Liver (tissue), 9 donors: ENCODE results near the gene BNIPL. TPM values are rescaled to one million over a fixed set of nuclear protein-coding genes. Genes with fewer than 3 reads are reported as not detected.
A peak's percentile ranks its signal among the peaks of the same experiment; 100 is the strongest.

Source experiments
- DNase-seq: peaks from one replicate; pipeline ENCODE4 v3.0.0-alpha.2; 2017; ENCODE audit warnings: low spot score
- H3K27ac ChIP-seq, 2 donors: one replicate each; pipeline ENCODE4 v1.7.0; 2013; ENCODE audit warnings: inconsistent platforms in 2 of 2, low read length in 2 of 2, control low read depth in 1 of 2, low read depth in 1 of 2, mild to moderate bottlenecking in 1 of 2
- H3K27me3 ChIP-seq, 4 donors: one replicate each; pipeline versions ENCODE4 v1.6.1 to v1.7.0; 2013; ENCODE audit warnings: low read length in 3 of 4, inconsistent platforms in 1 of 4, mild to moderate bottlenecking in 1 of 4, moderate library complexity in 1 of 4; ENCODE audit not compliant: control insufficient read depth in 4 of 4, insufficient read depth in 4 of 4
- H3K36me3 ChIP-seq, 4 donors: one replicate each; pipeline versions ENCODE4 v1.6.1 to v1.7.0; 2013; ENCODE audit warnings: low read length in 3 of 4, mild to moderate bottlenecking in 3 of 4, low read depth in 1 of 4, moderate library complexity in 1 of 4; ENCODE audit not compliant: control insufficient read depth in 4 of 4, insufficient read depth in 3 of 4
- H3K4me1 ChIP-seq, 4 donors: one replicate each; pipeline versions ENCODE4 v1.6.1 to v1.7.0; 2013; ENCODE audit warnings: low read length in 3 of 4, mild to moderate bottlenecking in 3 of 4, moderate library complexity in 1 of 4; ENCODE audit not compliant: control insufficient read depth in 4 of 4, insufficient read depth in 4 of 4
- H3K4me3 ChIP-seq, 3 donors: one replicate each; pipeline versions ENCODE4 v1.6.1 to v1.7.0; 2013; ENCODE audit warnings: low read length in 3 of 3, control low read depth in 1 of 3, low read depth in 1 of 3, mild to moderate bottlenecking in 1 of 3
- H3K9ac ChIP-seq, 2 donors: one replicate each; pipeline ENCODE4 v1.7.0; 2013; ENCODE audit warnings: low read length in 2 of 2, mild to moderate bottlenecking in 2 of 2, moderate library complexity in 2 of 2, control low read depth in 1 of 2, low read depth in 1 of 2
- H3K9me3 ChIP-seq, 4 donors: one replicate each; pipeline versions ENCODE4 v1.6.1 to v1.7.0; 2013; ENCODE audit warnings: low read length in 3 of 4; ENCODE audit not compliant: control insufficient read depth in 4 of 4
- FOXA1 ChIP-seq: IDR thresholded peaks from 2 replicates; pipeline ENCODE4 v1.6.1; 2016; ENCODE audit warnings: antibody characterized with exemption
- GABPA ChIP-seq, 2 donors: IDR thresholded peaks in 1 of 2; conservative IDR thresholded peaks in 1 of 2; 2 replicates each; pipeline ENCODE4 v1.6.1; 2016; ENCODE audit warnings: antibody characterized with exemption in 2 of 2, mild to moderate bottlenecking in 1 of 2, moderate library complexity in 1 of 2
- HNF4A ChIP-seq, 2 donors: conservative IDR thresholded peaks; 2 replicates each; pipeline ENCODE4 v1.6.1; 2016; ENCODE audit warnings: antibody characterized with exemption in 2 of 2, mild to moderate bottlenecking in 2 of 2
- HNF4G ChIP-seq: IDR thresholded peaks from 2 replicates; pipeline ENCODE4 v1.6.1; 2016; ENCODE audit warnings: antibody characterized with exemption
- JUND ChIP-seq, 2 donors: IDR thresholded peaks; 2 replicates each; pipeline ENCODE4 v1.6.1; 2016; ENCODE audit warnings: antibody characterized with exemption in 2 of 2
- NR2F2 ChIP-seq: IDR thresholded peaks from 2 replicates; pipeline ENCODE4 v1.6.1; 2016; ENCODE audit warnings: antibody characterized with exemption
- RAD21 ChIP-seq, 2 donors: IDR thresholded peaks; 2 replicates each; pipeline ENCODE4 v1.6.1; 2016; ENCODE audit warnings: antibody characterized with exemption in 2 of 2, mild to moderate bottlenecking in 2 of 2
- RXRA ChIP-seq, 2 donors: IDR thresholded peaks; 2 replicates each; pipeline ENCODE4 v1.6.1; 2017 to 2018; ENCODE audit warnings: antibody characterized with exemption in 2 of 2, mild to moderate bottlenecking in 1 of 2
- TAF1 ChIP-seq: conservative IDR thresholded peaks from 2 replicates; pipeline ENCODE4 v1.6.1; 2016; ENCODE audit warnings: antibody characterized with exemption, mild to moderate bottlenecking
- YY1 ChIP-seq: IDR thresholded peaks from 2 replicates; pipeline ENCODE4 v1.6.1; 2016; ENCODE audit warnings: antibody characterized with exemption, mild to moderate bottlenecking
- WGBS: extraction: QIAGEN DNeasy Blood & Tissue Kit; methylation state at CpG from one replicate; pipeline ENCODE4 v1.1.7; 2013; 5-methylcytosine and 5-hydroxymethylcytosine counted together
- polyA plus RNA-seq, 2 donors: library from polyadenylated mRNA; stranded (reverse) in 1 of 2; unstranded in 1 of 2; fragments of 200-250 nt in 1 of 2; fragments of >200 nt in 1 of 2; fragmentation: Nextera tagmentation in 1 of 2; extraction: Ambion mirVana in 1 of 2; gene quantifications; one replicate each; pipeline versions ENCODE4 v1.2.1 to v1.2.3, GENCODE V29; 2013 to 2015
- total RNA-seq, 2 donors: library from RNA; depleted of rRNA; stranded (reverse); fragments of >200 nt; gene quantifications; one replicate each; pipeline ENCODE4 v1.2.3, GENCODE V29; 2014
- TF ChIP-seq, protein P1 (sequence below): IDR thresholded peaks from 2 replicates; pipeline ENCODE4 v1.6.1; 2016; ENCODE audit warnings: antibody characterized with exemption
- TF ChIP-seq, protein P2 (sequence below): IDR thresholded peaks from 2 replicates; pipeline ENCODE4 v1.6.1; 2016; ENCODE audit warnings: antibody characterized with exemption
- TF ChIP-seq, protein P3 (sequence below): fragments of 150-350 bp; IDR thresholded peaks from 2 replicates; pipeline ENCODE4 v1.5.1; 2017; ENCODE audit warnings: improper control_type of control experiment, low read depth, low read length; ENCODE audit not compliant: missing input control
- TF ChIP-seq, protein P4 (sequence below): IDR thresholded peaks from 2 replicates; pipeline ENCODE4 v1.6.1; 2016; ENCODE audit warnings: antibody characterized with exemption
- TF ChIP-seq, protein P5 (sequence below): IDR thresholded peaks from 2 replicates; pipeline ENCODE4 v1.6.1; 2016; ENCODE audit warnings: antibody characterized with exemption, mild to moderate bottlenecking
- donor health status: healthy.
- donor health status: healthy.
- donor health status: healthy.
- donor health status: healthy.
- donor health status: healthy.

Gene BNIPL
- total and polyA plus RNA-seq, 4 donors, result 0.09 to 0.84 (median 0.14) TPM

DNA sequence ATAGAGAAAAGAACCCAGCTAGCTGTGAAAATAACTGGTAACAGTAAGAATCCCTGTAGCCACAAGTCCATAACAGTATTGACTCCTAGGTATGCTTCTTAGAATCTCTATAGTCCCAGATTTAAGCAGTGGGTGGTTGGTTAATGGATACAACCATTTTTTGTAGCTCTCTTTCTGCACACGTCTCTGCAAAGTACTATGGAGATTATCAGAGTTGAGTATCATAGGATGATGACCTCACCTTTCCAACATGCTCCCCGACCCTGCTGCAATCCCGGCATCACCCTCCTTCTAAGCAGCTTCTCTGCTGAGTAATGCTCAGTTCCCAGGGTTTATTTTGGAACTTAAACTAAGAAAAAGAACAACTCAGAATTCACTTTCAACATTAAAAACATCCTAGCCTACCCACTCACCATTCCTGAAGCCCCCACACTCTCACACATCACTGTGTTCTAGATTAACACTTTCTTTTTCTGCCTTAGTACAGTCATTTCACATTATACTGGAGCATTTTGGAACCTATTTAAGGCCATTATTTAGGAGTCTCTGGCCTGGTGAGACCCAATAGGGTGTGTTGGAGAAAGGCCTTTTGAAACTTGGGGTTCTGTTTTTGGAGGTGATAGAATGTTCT lies 26.5 kb downstream of the BNIPL start:
- H3K4me3 ChIP-seq, result no peak overlapping the region

DNA sequence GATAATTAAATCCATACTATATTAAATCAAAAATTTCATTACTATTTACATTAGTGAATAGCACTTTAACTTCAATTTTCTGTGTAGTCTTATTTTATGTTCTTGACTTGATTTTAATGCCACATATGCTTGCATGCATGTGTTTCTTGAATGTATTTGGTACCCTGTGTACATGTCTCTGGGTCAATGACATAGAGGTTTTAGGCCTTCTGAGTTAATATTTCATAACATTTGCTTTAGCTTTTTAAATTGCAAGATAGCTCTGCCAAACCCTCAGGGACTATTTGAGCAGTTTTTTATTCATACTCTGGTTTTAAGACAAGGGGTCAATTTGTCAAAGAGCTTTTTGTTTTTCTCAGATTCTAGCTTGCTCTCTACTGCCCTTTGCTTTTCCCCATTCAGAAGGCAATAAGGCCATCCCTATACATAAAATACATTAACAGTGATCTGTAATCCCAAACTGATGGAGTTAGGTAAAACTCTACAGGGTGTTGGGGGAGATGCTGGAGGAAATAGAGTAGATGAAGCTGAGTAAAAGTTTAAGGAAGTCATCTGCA lies 28.8 kb downstream of the BNIPL start:
- Histone ChIP-seq H3K27ac (no peak overlapping the region), H3K4me3 (no peak overlapping the region), H3K36me3 (no peaks in the 10 kb centered on the region), H3K27me3 (no peaks in the 10 kb centered on the region), H3K9ac (no peak overlapping the region), H3K9me3 (no peaks in the 10 kb centered on the region), H3K4me1 (peaks cover 6 to 34% (median 28%) of the 10 kb centered on the region in 4 donors)
- no peak for DNase-seq
- TF ChIP-seq HNF4G (no peak), YY1 (peak; percentile 28), TAF1 (no peak), RXRA (IDR thresholded peaks at IDR 0.05) (peak; percentile 97 to 98), HNF4A (conservative IDR thresholded peaks at IDR 0.05) (peak; percentile 14 to 51), GABPA (IDR thresholded peaks at IDR 0.05 in 1 of 2, conservative IDR thresholded peaks at IDR 0.05 in 1 of 2) (no peak)
- TF ChIP-seq, protein P1, sequence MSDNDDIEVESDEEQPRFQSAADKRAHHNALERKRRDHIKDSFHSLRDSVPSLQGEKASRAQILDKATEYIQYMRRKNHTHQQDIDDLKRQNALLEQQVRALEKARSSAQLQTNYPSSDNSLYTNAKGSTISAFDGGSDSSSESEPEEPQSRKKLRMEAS, result peak; percentile 46
- TF ChIP-seq, protein P2, sequence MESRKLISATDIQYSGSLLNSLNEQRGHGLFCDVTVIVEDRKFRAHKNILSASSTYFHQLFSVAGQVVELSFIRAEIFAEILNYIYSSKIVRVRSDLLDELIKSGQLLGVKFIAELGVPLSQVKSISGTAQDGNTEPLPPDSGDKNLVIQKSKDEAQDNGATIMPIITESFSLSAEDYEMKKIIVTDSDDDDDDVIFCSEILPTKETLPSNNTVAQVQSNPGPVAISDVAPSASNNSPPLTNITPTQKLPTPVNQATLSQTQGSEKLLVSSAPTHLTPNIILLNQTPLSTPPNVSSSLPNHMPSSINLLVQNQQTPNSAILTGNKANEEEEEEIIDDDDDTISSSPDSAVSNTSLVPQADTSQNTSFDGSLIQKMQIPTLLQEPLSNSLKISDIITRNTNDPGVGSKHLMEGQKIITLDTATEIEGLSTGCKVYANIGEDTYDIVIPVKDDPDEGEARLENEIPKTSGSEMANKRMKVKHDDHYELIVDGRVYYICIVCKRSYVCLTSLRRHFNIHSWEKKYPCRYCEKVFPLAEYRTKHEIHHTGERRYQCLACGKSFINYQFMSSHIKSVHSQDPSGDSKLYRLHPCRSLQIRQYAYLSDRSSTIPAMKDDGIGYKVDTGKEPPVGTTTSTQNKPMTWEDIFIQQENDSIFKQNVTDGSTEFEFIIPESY, result peak; percentile 28

More for the DNA sequence above, 26.5 kb downstream of the BNIPL start:
- Histone ChIP-seq H3K9me3 (no peaks in the 10 kb centered on the region), H3K27ac (no peak overlapping the region), H3K36me3 (no peaks in the 10 kb centered on the region), H3K4me1 (peaks cover 6 to 45% (median 38%) of the 10 kb centered on the region in 4 donors), H3K9ac (no peak overlapping the region), H3K27me3 (no peaks in the 10 kb centered on the region)
- DNase-seq, result no peak
- no peak for TF ChIP-seq HNF4G
- TF ChIP-seq, protein P1, result no peak
- TF ChIP-seq, protein P3, sequence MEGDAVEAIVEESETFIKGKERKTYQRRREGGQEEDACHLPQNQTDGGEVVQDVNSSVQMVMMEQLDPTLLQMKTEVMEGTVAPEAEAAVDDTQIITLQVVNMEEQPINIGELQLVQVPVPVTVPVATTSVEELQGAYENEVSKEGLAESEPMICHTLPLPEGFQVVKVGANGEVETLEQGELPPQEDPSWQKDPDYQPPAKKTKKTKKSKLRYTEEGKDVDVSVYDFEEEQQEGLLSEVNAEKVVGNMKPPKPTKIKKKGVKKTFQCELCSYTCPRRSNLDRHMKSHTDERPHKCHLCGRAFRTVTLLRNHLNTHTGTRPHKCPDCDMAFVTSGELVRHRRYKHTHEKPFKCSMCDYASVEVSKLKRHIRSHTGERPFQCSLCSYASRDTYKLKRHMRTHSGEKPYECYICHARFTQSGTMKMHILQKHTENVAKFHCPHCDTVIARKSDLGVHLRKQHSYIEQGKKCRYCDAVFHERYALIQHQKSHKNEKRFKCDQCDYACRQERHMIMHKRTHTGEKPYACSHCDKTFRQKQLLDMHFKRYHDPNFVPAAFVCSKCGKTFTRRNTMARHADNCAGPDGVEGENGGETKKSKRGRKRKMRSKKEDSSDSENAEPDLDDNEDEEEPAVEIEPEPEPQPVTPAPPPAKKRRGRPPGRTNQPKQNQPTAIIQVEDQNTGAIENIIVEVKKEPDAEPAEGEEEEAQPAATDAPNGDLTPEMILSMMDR, result no peak
- no peak for TF ChIP-seq JUND (IDR thresholded peaks at IDR 0.05)
- no peak for TF ChIP-seq NR2F2
- WGBS, result 80% methylated on average over 3 of the region's 3 CpGs

DNA sequence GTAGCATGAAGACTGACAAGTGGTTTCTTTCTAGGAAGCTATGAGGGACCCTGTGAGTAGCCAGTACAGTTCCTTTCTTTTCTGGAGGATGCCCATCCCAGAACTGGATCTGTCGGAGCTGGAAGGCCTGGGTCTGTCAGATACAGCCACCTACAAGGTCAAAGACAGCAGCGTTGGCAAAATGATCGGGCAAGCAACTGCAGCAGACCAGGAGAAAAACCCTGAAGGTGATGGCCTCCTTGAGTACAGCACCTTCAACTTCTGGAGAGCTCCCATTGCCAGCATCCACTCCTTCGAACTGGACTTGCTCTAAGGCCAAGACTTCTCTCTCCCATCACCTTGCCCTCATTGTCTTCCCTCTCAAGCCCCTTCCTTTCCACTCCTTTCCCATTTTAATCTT lies 30.8 kb downstream of the BNIPL start:
- H3K9me3 ChIP-seq, result no peaks in the 10 kb centered on the region
- H3K27me3 ChIP-seq, result no peaks in the 10 kb centered on the region
- no peaks in the 10 kb centered on the region for H3K36me3 ChIP-seq
- WGBS, result 95% methylated on average over 4 of the region's 4 CpGs
- H3K27ac ChIP-seq, result no peak overlapping the region
- H3K4me1 ChIP-seq, result peaks cover 7 to 29% (median 21%) of the 10 kb centered on the region in 4 donors
- no peak for DNase-seq
- no peak overlapping the region for H3K9ac ChIP-seq
- no peak overlapping the region for H3K4me3 ChIP-seq
- TF ChIP-seq FOXA1 (no peak), GABPA (IDR thresholded peaks at IDR 0.05 in 1 of 2, conservative IDR thresholded peaks at IDR 0.05 in 1 of 2) (no peak), NR2F2 (no peak), YY1 (no peak), RAD21 (IDR thresholded peaks at IDR 0.05) (no peak), RXRA (IDR thresholded peaks at IDR 0.05) (no peak)
- TF ChIP-seq, protein P4, sequence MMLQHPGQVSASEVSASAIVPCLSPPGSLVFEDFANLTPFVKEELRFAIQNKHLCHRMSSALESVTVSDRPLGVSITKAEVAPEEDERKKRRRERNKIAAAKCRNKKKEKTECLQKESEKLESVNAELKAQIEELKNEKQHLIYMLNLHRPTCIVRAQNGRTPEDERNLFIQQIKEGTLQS, result no peak
- TF ChIP-seq, protein P3, result no peak
- TF ChIP-seq, protein P5, sequence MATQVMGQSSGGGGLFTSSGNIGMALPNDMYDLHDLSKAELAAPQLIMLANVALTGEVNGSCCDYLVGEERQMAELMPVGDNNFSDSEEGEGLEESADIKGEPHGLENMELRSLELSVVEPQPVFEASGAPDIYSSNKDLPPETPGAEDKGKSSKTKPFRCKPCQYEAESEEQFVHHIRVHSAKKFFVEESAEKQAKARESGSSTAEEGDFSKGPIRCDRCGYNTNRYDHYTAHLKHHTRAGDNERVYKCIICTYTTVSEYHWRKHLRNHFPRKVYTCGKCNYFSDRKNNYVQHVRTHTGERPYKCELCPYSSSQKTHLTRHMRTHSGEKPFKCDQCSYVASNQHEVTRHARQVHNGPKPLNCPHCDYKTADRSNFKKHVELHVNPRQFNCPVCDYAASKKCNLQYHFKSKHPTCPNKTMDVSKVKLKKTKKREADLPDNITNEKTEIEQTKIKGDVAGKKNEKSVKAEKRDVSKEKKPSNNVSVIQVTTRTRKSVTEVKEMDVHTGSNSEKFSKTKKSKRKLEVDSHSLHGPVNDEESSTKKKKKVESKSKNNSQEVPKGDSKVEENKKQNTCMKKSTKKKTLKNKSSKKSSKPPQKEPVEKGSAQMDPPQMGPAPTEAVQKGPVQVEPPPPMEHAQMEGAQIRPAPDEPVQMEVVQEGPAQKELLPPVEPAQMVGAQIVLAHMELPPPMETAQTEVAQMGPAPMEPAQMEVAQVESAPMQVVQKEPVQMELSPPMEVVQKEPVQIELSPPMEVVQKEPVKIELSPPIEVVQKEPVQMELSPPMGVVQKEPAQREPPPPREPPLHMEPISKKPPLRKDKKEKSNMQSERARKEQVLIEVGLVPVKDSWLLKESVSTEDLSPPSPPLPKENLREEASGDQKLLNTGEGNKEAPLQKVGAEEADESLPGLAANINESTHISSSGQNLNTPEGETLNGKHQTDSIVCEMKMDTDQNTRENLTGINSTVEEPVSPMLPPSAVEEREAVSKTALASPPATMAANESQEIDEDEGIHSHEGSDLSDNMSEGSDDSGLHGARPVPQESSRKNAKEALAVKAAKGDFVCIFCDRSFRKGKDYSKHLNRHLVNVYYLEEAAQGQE, result no peak
